HUES64 (cell line): ENCODE measurements around the gene TSPAN3.

Experiments
- H3K27ac ChIP-seq: 2 replicates; pipeline ENCODE4 v1.7.0; 2013; ENCODE audit warnings: low read depth, low read length, inconsistent platforms
- H3K27me3 ChIP-seq: 2 replicates; pipeline ENCODE4 v1.6.1; 2013; ENCODE audit warnings: mild to moderate bottlenecking, low read length; ENCODE audit not compliant: insufficient read depth
- H3K36me3 ChIP-seq: 2 replicates; pipeline ENCODE4 v1.6.1; 2013; ENCODE audit warnings: mild to moderate bottlenecking, low read length; ENCODE audit not compliant: insufficient read depth
- H3K4me1 ChIP-seq: 2 replicates; pipeline ENCODE4 v1.6.1; 2013; ENCODE audit warnings: mild to moderate bottlenecking, low read length, moderate library complexity; ENCODE audit not compliant: insufficient read depth
- H3K4me3 ChIP-seq: 2 replicates; pipeline ENCODE4 v1.5.1; 2013; ENCODE audit warnings: mild to moderate bottlenecking, low read length, moderate library complexity
- H3K9ac ChIP-seq: 2 replicates; pipeline ENCODE4 v1.6.1; 2013; ENCODE audit warnings: mild to moderate bottlenecking, low read depth, low read length
- H3K9me3 ChIP-seq: 2 replicates; pipeline ENCODE4 v1.6.1; 2013; ENCODE audit warnings: low read depth, low read length; ENCODE audit not compliant: insufficient read depth
- WGBS: fragments of 150-250, 120-280 bp; methylation state at CpG from one replicate; pipeline ENCODE4 v1.1.7; 2013; ENCODE audit warnings: missing lambda C conversion rate; 5-methylcytosine and 5-hydroxymethylcytosine counted together

The TSPAN3 gene

DNA sequence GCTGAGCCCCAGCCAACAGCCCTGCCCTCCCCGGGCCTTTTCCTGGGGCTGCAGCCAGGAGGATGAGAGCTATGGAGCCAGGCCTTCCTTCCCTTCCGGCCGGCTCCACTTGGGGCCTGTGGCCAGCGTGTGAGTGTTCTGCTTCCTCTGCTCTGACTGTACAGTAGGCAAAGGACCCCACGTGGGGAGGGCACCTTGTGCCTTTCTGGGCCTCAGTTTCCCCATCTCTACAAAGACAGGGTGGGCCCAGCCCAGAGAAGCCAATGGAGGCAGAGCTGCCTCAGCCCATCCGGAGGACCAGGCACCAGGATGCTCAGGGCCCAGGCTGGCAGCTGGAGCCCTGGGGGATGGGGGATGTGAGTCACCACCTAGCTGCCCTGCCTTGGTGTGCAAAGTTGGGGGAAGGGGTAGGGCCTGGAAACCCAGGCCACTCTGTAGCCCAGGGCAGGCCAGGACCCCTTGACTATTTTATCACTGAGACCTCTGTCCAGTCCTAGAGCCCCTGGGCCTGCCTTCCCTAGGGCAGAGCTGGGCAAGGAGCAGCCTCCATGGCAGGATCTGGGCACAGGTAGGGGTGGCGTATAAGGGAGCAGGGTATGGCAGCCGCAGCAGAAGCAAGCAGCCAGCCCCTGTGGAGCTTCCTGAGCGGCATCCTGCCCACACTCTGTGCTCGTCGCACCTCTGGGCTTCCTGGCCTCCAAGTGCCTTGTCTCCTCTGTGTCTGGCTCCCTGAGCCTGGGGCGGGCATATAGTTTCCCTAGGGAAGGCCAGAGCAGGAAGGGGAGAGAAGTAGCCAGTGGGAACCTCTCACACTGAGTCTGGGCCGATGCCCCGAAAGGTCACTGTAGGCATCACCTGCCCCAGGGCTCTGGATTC, 74.1 kb downstream of the TSPAN3 start:
- no peak overlapping the region for H3K9ac ChIP-seq
- 87% methylated on average over 14 of the region's 14 CpGs for WGBS
- no peaks in the 10 kb centered on the region for H3K4me1 ChIP-seq
- H3K36me3 ChIP-seq = no peaks in the 10 kb centered on the region
- no peaks in the 10 kb centered on the region for H3K27me3 ChIP-seq
- H3K4me3 ChIP-seq = no peak overlapping the region
- no peaks in the 10 kb centered on the region for H3K9me3 ChIP-seq
- no peak overlapping the region for H3K27ac ChIP-seq

DNA sequence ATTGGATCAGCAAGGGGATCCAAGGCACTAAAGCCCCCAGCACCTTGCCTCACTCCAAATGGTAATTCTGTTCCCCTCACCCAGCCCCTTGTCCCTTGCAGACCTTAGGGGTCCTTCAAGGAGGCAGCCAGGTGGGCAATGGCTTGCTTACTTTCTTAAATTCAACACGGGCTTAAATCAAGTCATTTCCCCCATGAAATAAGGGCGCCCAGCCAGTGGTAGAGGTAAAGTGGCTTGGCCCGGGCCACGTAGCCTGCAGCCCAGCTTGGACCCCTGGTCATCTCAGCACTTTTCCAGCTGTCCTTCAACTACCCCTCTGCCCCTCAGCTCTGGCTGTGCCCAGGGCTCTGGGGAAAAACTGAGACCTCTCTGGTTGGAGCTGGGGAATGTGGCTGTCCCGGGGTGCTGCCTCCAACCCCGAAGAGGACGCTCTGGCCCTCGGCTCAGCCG, 74.8 kb downstream of the TSPAN3 start:
- no peaks in the 10 kb centered on the region for H3K9me3 ChIP-seq
- no peaks in the 10 kb centered on the region for H3K27me3 ChIP-seq
- no peak overlapping the region for H3K27ac ChIP-seq
- no peak overlapping the region for H3K9ac ChIP-seq
- no peaks in the 10 kb centered on the region for H3K36me3 ChIP-seq
- 84% methylated on average over 9 of the region's 9 CpGs for WGBS
- no peak overlapping the region for H3K4me3 ChIP-seq
- H3K4me1 ChIP-seq = no peaks in the 10 kb centered on the region

DNA sequence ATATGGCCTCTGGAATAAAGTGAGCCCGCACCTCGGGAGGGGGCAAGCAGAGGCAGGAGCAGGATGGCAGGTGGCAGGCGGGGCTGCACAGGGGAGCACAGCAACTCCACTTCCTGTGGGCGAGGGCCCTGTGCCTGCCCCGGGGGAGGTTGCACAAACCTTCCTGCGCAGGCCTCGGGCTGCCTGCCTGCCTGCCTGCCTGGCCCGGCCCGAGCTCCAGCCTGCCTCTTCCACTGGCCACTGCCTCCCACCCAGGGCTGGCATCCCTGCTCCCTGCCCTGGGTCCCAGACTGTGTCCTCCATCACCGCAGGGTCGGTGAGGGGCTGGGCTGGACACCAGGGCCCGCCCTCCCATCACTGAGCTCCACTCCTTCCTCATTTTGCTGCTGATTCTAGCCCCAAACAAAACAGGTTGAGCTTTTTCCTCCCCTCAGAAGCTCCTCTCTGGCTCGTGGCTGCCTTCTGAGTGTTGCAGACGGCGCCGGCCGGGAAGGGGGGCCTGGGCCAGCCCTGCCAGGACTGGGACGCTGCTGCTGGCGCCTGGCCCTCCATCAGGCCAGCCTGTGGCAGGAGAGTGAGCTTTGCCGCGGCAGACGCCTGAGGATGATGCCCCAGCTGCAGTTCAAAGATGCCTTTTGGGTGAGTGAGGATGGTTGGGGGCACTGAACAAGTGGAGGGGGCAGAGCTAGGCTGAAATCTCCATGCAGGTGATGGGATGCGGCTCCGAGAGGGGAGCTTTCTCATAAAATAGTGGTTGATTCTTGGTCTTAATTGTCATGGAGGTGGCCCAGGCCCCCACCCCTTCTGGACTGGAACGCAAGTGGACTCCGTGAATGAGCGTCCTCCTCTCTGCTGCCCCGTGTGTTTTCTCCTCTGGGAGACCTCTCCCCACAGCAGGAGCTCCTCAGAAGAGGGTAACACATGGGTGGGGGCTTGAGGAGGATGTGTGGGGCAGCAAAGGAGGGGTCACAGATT, 75.7 kb downstream of the TSPAN3 start, which contains the start of gene PSTPIP1:
TSS of gene PSTPIP1 (plus strand) at position 156 of the 975 bp plus-strand sequence. CDS start at position 604, 448 bp downstream.
- 89% methylated on average over 28 of the region's 28 CpGs for WGBS

DNA sequence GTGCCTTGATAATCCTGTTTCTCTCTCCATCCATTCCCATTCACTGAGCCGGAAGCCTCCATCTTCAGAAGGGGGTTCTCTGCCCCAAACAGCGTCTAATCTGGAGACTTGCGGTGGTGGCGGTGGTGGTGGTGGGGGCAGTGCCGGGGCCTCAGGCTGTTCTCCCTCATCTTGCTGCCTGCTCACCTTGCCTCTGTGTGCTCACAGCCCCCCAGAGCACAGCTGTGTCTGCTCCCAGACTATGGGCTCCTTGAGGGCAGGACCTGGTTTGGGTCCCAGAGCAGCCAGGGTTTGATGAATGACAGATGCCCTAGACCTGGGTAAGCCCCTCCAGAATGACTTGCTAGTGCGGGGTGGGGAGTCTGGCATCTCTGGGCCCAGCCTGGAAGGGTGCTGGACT, 76.4 kb downstream of the TSPAN3 start:
- Histone ChIP-seq H3K27me3 (no peaks in the 10 kb centered on the region), H3K4me3 (no peak overlapping the region), H3K4me1 (no peaks in the 10 kb centered on the region), H3K9me3 (no peaks in the 10 kb centered on the region), H3K36me3 (no peaks in the 10 kb centered on the region), H3K9ac (no peak overlapping the region), H3K27ac (no peak overlapping the region)
- WGBS = 93% methylated on average over 6 of the region's 6 CpGs

More for the DNA sequence above, 75.7 kb downstream of the TSPAN3 start, which contains the start of gene PSTPIP1:
- Histone ChIP-seq H3K9ac (no peak within 1 kb of the TSS), H3K27me3 (no peaks in the 10 kb centered on the region), H3K36me3 (no peaks in the 10 kb centered on the region), H3K4me3 (no peak within 1 kb of the TSS), H3K9me3 (no peaks in the 10 kb centered on the region), H3K4me1 (no peaks in the 10 kb centered on the region), H3K27ac (no peak within 1 kb of the TSS)

DNA sequence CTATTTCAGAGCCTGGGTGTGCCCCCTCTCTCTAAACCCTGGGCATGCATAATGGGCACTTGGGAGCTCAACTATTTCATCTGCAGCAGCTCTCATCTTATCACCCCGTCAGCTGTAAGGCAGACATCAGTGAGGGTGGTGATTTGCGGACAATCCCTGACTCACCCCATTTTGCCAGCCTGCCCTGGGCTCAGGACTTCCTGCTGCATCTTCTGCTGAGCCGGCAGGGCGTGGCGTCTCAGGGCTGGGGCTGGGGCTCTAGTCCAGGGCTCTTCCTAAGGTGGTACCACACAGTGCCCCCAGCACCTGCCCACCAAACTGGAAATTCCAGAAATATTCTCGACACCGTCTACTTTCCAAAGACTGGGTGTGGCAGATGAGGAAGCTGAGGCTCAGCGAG, 76.9 kb downstream of the TSPAN3 start:
- no peaks in the 10 kb centered on the region for H3K4me1 ChIP-seq
- no peaks in the 10 kb centered on the region for H3K27me3 ChIP-seq
- no peaks in the 10 kb centered on the region for H3K9me3 ChIP-seq
- no peak overlapping the region for H3K9ac ChIP-seq
- H3K36me3 ChIP-seq = no peaks in the 10 kb centered on the region
- 94% methylated on average over 8 of the region's 8 CpGs for WGBS
- H3K27ac ChIP-seq = no peak overlapping the region
- H3K4me3 ChIP-seq = no peak overlapping the region

DNA sequence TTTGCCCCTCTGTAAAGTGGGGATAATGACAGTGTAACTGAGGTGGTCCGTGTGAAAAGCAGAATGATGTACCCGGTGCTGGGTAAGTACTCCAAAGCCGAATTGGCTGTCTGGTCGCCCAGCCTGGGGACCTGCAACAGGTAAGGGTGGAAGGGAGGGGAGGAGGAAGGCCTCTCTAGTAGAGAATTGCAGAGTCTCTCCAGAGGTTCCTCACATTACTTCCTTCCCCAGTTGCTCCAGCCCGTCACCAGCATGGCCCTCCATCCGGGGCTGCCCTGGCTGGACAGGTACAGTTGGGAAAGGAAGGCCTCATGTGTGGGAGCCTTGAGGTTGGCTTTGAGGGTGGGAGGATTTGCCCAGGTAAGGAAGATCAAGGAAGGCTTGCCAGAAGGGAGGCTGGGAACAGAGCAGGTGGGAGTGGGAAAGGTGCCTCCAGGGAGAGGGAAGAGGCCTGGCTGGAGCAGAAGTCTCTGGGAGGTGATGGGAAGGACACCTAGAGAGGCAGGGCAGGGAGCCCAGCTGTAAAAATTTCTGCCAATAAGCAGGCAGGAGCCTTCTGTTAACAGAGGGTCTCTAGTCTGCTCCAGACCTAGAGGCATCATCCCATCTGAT, 77.7 kb downstream of the TSPAN3 start:
- no peak overlapping the region for H3K27ac ChIP-seq
- no peak overlapping the region for H3K9ac ChIP-seq
- H3K4me1 ChIP-seq = peaks cover 6% of the 10 kb centered on the region; the same call in 1 of the 2 replicates
- H3K9me3 ChIP-seq = no peaks in the 10 kb centered on the region
- no peaks in the 10 kb centered on the region for H3K36me3 ChIP-seq
- WGBS = 88% methylated on average over 6 of the region's 6 CpGs
- no peak overlapping the region for H3K4me3 ChIP-seq
- H3K27me3 ChIP-seq = no peaks in the 10 kb centered on the region

DNA sequence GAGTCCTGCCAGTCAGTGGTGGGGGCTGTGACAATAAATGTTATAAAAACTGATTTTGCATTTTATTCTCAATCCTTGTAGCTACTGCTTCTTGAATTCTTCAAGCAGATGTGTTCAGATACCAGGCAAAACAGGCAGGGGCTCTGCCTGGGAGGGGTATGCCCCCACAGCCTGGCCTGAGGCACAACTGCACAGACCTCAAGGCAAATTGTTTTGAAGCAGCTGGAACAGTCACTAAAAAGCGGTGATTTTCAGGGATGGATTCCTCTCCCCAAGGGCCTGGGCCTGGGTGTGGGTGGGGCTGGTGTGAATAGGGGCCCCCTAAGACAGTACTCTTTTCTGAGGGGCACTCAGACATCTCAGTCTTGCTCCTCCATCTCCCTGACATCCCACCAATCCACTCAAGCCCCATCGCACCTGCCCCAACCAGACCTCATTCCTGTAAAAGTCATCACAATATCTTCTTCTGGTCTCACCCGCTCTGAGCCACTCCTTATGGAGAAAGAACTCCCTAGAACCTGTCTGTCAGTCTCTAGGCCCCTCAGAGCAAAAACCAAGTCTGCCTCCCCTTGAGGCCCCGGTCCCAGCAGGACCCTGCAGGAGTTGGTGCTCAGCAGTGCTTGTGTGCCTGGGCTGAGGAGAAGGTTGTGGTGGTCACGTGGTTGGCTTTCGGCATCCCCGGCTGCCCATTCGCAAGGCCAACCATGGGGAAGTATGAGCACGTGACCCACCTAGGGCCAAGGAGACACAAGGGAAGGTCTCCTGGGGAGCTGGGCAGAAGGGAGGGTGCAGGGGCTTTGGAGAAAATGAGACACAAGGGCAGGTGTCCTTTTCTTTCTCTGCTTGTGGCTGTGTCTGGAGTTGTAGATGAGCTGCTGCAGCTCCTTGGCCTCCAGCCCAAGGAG, 78.9 kb downstream of the TSPAN3 start:
- 92% methylated on average over 9 of the region's 9 CpGs for WGBS
- Histone ChIP-seq H3K27me3 (no peaks in the 10 kb centered on the region), H3K27ac (no peak overlapping the region), H3K9ac (no peak overlapping the region), H3K4me1 (peaks cover 6% of the 10 kb centered on the region; the same call in 1 of the 2 replicates), H3K4me3 (no peak overlapping the region), H3K36me3 (no peaks in the 10 kb centered on the region), H3K9me3 (no peaks in the 10 kb centered on the region)
